Nephron progenitor cell (in vitro differentiated cells): ENCODE results near the gene OR10H1.
"Not testable (repeated sequence)": the region's sequence is repeated elsewhere in the genome, so short reads cannot be mapped to it uniquely, and the experiment has no call there.

Experiments
- DNase-seq: peaks from one replicate; pipeline ENCODE4 v3.0.0; 2021
- H3K27ac Mint-ChIP-seq: 2 replicates; pipeline ENCODE4 v1.8.0; 2021; ENCODE audit warnings: mild to moderate bottlenecking, moderate library complexity, mixed read lengths
- H3K27me3 Mint-ChIP-seq: 2 replicates; pipeline ENCODE4 v1.8.0; 2021; ENCODE audit warnings: mild to moderate bottlenecking, low read depth, mixed read lengths; ENCODE audit not compliant: poor library complexity
- H3K36me3 Mint-ChIP-seq: 2 replicates; pipeline ENCODE4 v1.8.0; 2021; ENCODE audit warnings: low read depth, mixed read lengths
- H3K4me1 Mint-ChIP-seq: 2 replicates; pipeline ENCODE4 v1.8.0; 2021; ENCODE audit warnings: mixed read lengths
- H3K4me3 Mint-ChIP-seq: 2 replicates; pipeline ENCODE4 v1.8.0; 2021; ENCODE audit warnings: mild to moderate bottlenecking, moderate library complexity, mixed read lengths
- H3K9me3 Mint-ChIP-seq: 2 replicates; pipeline ENCODE4 v1.8.0; 2021; ENCODE audit warnings: mild to moderate bottlenecking, moderate library complexity, mixed read lengths
- CTCF ChIP-seq: fragments of 200-600 bp; sonication (generic); IDR thresholded peaks from 2 replicates; pipeline ENCODE4 v1.5.0; 2021; ENCODE audit warnings: antibody characterized with exemption

Gene OR10H1

GRCh38 chr19:15788594-15789270 lies 26.7 kb downstream of the OR10H1 start:
- H3K27ac Mint-ChIP-seq, result no peak overlapping the region
- TF ChIP-seq CTCF, result no peak

GRCh38 chr19:15787611-15788155 lies 27.8 kb downstream of the OR10H1 start, which contains the start of gene OR10H5:
TSS of gene OR10H5 (plus strand) at chr19:15787661. CDS start at chr19:15794049, 6,388 bp downstream.
- Mint-ChIP-seq H3K4me1 (no peaks in the 10 kb centered on the region), H3K4me3 (no peak within 1 kb of the TSS), H3K27me3 (peaks cover 4% of the 10 kb centered on the region), H3K36me3 (peaks cover 4% of the 10 kb centered on the region), H3K27ac (peak within 1 kb of the TSS; percentile 30), H3K9me3 (peaks cover 80% of the 10 kb centered on the region)
- TF ChIP-seq CTCF, result no peak
- no peak for DNase-seq

More at GRCh38 chr19:15788594-15789270, 26.7 kb downstream of the OR10H1 start:
- Mint-ChIP-seq H3K4me1 (no peaks in the 10 kb centered on the region), H3K36me3 (peaks cover 4% of the 10 kb centered on the region), H3K27me3 (peaks cover 4% of the 10 kb centered on the region), H3K4me3 (no peak overlapping the region), H3K9me3 (peaks cover 78% of the 10 kb centered on the region)
- DNase-seq, result no peak

GRCh38 chr19:15782896-15783295 lies 32.6 kb downstream of the OR10H1 start:
- H3K27me3 Mint-ChIP-seq, H3K36me3 Mint-ChIP-seq, H3K27ac Mint-ChIP-seq, H3K4me1 Mint-ChIP-seq, H3K4me3 Mint-ChIP-seq, DNase-seq: not testable (repeated sequence)
- peaks cover 72% of the 10 kb centered on the region for H3K9me3 Mint-ChIP-seq

- H3K4me1 Mint-ChIP-seq, result no peaks in the 10 kb centered on the region
- no peak overlapping the region for H3K4me3 Mint-ChIP-seq
- DNase-seq, result no peak
- no peaks in the 10 kb centered on the region for H3K27me3 Mint-ChIP-seq
- no peak for TF ChIP-seq CTCF
- no peak overlapping the region for H3K27ac Mint-ChIP-seq
- peaks cover 72% of the 10 kb centered on the region for H3K9me3 Mint-ChIP-seq
- peaks cover 8% of the 10 kb centered on the region for H3K36me3 Mint-ChIP-seq
Measured at GRCh38 chr19:15782211-15782610, 33.3 kb downstream of the OR10H1 start.

- H3K4me3 Mint-ChIP-seq, result no peak overlapping the region
- no peak for TF ChIP-seq CTCF
- no peak for DNase-seq
Measured at GRCh38 chr19:15781661-15782060, 33.8 kb downstream of the OR10H1 start.

GRCh38 chr19:15780610-15781418 lies 34.6 kb downstream of the OR10H1 start:
- no peaks in the 10 kb centered on the region for H3K4me1 Mint-ChIP-seq
- H3K27me3 Mint-ChIP-seq, result no peaks in the 10 kb centered on the region
- no peak overlapping the region for H3K4me3 Mint-ChIP-seq
- peaks cover 78% of the 10 kb centered on the region for H3K9me3 Mint-ChIP-seq
- TF ChIP-seq CTCF, result no peak
- no peak overlapping the region for H3K27ac Mint-ChIP-seq
- DNase-seq, result no peak
- H3K36me3 Mint-ChIP-seq, result peaks cover 12% of the 10 kb centered on the region

More at GRCh38 chr19:15781661-15782060, 33.8 kb downstream of the OR10H1 start:
- Mint-ChIP-seq H3K36me3 (peaks cover 8% of the 10 kb centered on the region), H3K4me1 (no peaks in the 10 kb centered on the region), H3K27me3 (no peaks in the 10 kb centered on the region), H3K9me3 (peaks cover 73% of the 10 kb centered on the region), H3K27ac (no peak overlapping the region)
